NCI-H524 treated with DMSO at 0.1 percent for 48 hours (cell line): ENCODE measurements around the gene LENG8.

Experiments used
- DNase-seq: peaks from one replicate; lab custom pipeline; 2025; lab: John Stamatoyannopoulos, UW

The LENG8 gene

GRCh38 chr19:54424201-54424600 is 24.8 kb upstream of the LENG8 start:
- no peak for DNase-seq

- no peak for DNase-seq
These were observed 24.2 kb upstream of the LENG8 start for GRCh38 chr19:54424660-54425381.

- DNase-seq = no peak
These were observed 23.6 kb upstream of the LENG8 start for GRCh38 chr19:54425382-54425723.

GRCh38 chr19:54426291-54426931 is 22.6 kb upstream of the LENG8 start:
- no peak for DNase-seq

- no peak for DNase-seq
These were observed 21.4 kb upstream of the LENG8 start for GRCh38 chr19:54427586-54427985.

GRCh38 chr19:54428323-54429175 is 20.4 kb upstream of the LENG8 start:
- DNase-seq = no peak

GRCh38 chr19:54429176-54429495 is 19.9 kb upstream of the LENG8 start:
- DNase-seq = no peak

GRCh38 chr19:54429545-54430227 is 19.3 kb upstream of the LENG8 start:
- DNase-seq = no peak

- no peak for DNase-seq
These were observed 18.4 kb upstream of the LENG8 start for GRCh38 chr19:54430306-54431254.

GRCh38 chr19:54431255-54431838 is 17.7 kb upstream of the LENG8 start:
- DNase-seq = no peak

- no peak for DNase-seq
These were observed 16.8 kb upstream of the LENG8 start for GRCh38 chr19:54432144-54432738.

- no peak for DNase-seq
These were observed 15.3 kb upstream of the LENG8 start for GRCh38 chr19:54433697-54434096.

GRCh38 chr19:54434112-54434872 is 14.7 kb upstream of the LENG8 start:
- DNase-seq = no peak

- no peak for DNase-seq
These were observed 14.2 kb upstream of the LENG8 start for GRCh38 chr19:54434873-54435214.

GRCh38 chr19:54435551-54436016 is 13.4 kb upstream of the LENG8 start:
- DNase-seq = no peak

- DNase-seq = no peak
These were observed 12.9 kb upstream of the LENG8 start for GRCh38 chr19:54436031-54436523.

GRCh38 chr19:54436628-54437252 is 12.3 kb upstream of the LENG8 start:
- DNase-seq = no peak

- no peak for DNase-seq
These were observed 9.7 kb upstream of the LENG8 start for GRCh38 chr19:54439174-54439851.

GRCh38 chr19:54440641-54441040 is 8.4 kb upstream of the LENG8 start:
- DNase-seq = no peak
